SK-N-DZ (cell line): ENCODE data around the gene COX20.

Source experiments
- DNase-seq: peaks from one replicate; pipeline ENCODE4 v3.0.0-alpha.2; 2015; ENCODE audit warnings: low spot score

Gene COX20

DNA sequence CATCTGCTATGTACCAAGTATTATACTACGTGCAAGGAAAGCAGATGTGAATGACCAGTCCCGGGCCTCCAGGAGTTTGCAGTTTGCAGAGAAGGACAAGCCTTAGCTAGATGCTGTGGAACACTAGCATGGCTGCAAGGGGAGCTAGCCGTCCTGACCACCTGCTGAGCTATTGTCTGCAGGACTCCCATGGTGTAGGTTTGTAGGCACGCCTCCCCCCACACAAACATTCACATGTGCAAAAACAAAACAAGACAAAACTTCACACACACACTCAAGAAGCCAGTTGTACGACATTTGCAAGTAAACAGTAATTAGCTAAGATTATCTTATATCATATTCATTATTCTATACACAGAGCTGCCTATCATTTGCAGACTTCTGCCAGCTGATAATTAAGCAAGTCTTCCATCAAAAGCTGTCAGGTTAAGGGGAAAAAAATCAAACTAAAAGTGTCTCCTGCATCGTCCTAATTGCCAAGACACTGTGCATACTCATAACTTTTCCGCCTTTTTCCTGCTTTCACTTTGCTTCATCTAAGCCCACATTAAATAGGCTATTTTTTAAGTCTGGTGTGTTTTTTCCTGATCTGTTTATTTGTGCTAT, 39.6 kb downstream of the COX20 start:
- no peak for DNase-seq

- DNase-seq: no peak
Measured at GRCh38 chr1:244876228-244876910, 40.9 kb downstream of the COX20 start.

DNA sequence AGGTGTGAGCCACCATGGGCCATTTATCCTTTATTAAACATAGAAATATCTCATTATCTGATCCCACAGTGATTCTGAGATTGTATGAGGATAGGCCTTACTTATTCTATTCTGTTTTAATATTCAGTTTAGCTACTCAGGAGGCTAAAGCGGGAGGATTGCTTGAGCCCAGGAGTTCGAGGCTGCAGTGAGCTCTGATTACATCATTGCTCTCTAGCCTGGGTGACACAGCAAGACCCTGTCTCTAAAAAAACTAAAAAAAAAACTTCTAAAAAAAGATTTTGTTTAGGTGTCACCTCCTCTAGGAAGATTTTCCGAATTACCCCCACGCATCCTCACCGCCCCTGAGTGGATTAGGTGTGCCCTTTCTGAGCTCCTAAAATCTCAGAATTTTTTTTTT, 43.2 kb downstream of the COX20 start:
- no peak for DNase-seq

GRCh38 chr1:244881552-244882280, 46.3 kb downstream of the COX20 start:
- DNase-seq: no peak

DNA sequence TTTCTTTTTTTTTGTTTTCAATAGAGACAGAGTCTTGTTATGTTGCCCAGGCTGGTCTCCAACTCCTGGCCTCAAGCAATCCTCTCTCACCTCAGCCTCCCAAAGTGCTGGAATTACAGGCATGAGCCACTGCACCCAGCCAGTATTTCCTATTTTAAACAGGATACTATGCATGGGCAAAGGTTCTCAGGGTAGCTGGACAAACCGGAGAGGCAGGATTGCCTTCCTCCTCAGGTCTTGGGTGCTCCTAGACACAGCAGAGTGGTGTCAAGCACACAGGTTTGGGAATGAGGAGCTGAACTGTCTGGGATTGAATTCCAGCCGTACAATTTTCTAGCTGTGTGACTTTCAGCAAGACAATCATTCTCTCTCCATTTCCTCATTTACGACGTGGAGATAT, 51.8 kb downstream of the COX20 start:
- no peak for DNase-seq

GRCh38 chr1:244893836-244894235, 58.4 kb downstream of the COX20 start:
- no peak for DNase-seq
